ENCODE data around the gene RBM33. TPM values are rescaled to one million over a fixed set of nuclear protein-coding genes. Genes with fewer than 3 reads are reported as not detected.
"Not testable (repeated sequence)": the region's sequence is repeated elsewhere in the genome, so short reads cannot be mapped to it uniquely, and the experiment has no call there.

Gene RBM33, protein sequence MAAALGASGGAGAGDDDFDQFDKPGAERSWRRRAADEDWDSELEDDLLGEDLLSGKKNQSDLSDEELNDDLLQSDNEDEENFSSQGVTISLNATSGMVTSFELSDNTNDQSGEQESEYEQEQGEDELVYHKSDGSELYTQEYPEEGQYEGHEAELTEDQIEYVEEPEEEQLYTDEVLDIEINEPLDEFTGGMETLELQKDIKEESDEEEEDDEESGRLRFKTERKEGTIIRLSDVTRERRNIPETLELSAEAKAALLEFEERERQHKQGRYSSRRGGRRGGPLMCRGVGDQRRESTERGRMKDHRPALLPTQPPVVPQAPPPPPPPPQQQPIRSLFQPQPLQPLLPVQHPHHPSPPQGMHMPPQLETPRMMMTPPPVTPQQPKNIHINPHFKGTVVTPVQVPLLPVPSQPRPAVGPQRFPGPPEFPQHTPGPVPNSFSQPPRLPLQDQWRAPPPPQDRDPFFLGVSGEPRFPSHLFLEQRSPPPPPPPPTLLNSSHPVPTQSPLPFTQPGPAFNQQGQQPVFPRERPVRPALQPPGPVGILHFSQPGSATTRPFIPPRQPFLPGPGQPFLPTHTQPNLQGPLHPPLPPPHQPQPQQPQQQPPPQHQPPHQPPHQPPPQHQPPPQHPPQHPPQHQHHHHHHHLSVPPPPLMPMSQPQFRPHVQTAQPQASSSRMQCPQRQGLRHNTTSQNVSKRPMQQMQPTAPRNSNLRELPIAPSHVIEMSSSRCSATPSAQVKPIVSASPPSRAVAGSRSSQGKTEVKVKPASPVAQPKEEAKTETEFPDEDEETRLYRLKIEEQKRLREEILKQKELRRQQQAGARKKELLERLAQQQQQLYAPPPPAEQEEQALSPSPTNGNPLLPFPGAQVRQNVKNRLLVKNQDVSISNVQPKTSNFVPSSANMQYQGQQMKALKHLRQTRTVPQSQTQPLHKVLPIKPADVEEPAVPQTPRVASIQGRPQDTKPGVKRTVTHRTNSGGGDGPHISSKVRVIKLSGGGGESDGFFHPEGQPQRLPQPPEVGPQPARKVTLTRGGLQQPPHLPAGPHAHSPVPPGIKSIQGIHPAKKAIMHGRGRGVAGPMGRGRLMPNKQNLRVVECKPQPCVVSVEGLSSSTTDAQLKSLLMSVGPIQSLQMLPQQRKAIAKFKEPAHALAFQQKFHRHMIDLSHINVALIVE
- polyA plus RNA-seq (ENCODE audit: insufficient read length), result 44.2 TPM
- long read RNA-seq, donor 1, transcript RBM33-201 (6 exons, 1,404 nt), result major isoform, 6 of 7 reads
- long read RNA-seq, donor 1, partial matches to known transcripts, result 0 of 7 reads
- long read RNA-seq, donor 1, other reads (novel, unspliced or antisense), result 0 of 7 reads
- long read RNA-seq, donor 2, partial matches to known transcripts, result 0 of 2 reads
- long read RNA-seq, donor 2, other reads (novel, unspliced or antisense), result 0 of 2 reads
- long read RNA-seq, donor 3, transcript RBM33-201 (6 exons, 1,404 nt), result major isoform, 6 of 11 reads
- long read RNA-seq, donor 3, partial matches to known transcripts, result 5 of 11 reads
- long read RNA-seq, donor 3, other reads (novel, unspliced or antisense), result 0 of 11 reads
- long read RNA-seq, donor 4, partial matches to known transcripts, result 0 of 1 reads
- long read RNA-seq, donor 4, other reads (novel, unspliced or antisense), result 0 of 1 reads
- long read RNA-seq, donor 5, partial matches to known transcripts, result 0 of 1 reads
- long read RNA-seq, donor 5, other reads (novel, unspliced or antisense), result 0 of 1 reads
- long read RNA-seq, donor 6, partial matches to known transcripts, result 0 of 3 reads
- long read RNA-seq, donor 6, other reads (novel, unspliced or antisense), result 0 of 3 reads
- long read RNA-seq, donor 7, partial matches to known transcripts, result 0 of 6 reads
- long read RNA-seq, donor 7, other reads (novel, unspliced or antisense), result 0 of 6 reads
- long read RNA-seq, donor 8, partial matches to known transcripts, result 0 of 4 reads
- long read RNA-seq, donor 8, other reads (novel, unspliced or antisense), result 0 of 4 reads

DNA sequence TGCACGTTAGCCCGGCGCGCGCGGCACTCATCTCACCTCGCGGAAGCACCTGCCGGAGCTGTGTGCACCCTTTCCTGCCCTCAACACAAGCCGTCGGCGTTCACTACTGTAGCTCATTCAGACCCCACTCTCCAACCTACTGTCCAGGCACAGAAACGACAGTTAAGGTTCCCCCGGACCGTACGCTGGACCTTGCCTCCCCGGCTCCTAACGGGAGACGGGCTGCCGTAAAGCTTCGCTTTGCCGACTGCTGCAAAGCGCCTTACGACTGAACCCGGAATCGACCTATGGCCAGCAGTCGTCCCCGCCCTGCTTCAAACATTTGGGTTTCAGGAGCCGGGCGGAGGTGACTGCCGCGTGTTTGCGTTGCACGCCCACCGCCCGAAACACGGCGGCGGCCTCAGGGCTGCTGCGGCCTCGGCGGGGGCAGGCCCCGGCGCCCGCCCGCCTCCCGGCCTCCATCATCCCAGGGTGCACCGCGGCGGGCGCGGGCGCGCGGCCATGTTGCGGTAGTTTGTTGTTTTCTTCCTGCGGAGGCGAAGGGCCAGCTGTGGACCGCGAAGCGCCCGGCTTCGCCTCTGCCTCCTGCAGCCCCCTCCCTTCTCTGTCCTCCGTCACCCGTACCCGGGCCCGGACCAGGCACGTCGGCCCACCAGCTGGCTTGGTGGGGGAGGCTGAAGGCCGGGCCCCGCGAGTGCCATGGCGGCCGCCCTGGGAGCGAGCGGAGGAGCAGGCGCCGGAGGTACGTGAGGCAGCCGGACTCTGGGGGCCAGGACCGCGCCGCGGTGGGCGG lies at the start of gene RBM33:
Gene RBM33 (plus strand): TSS at position 484 of the 793 bp plus-strand sequence. CDS start 216 bp downstream, at position 700.
- DNase-seq, result peak; percentile 84

DNA sequence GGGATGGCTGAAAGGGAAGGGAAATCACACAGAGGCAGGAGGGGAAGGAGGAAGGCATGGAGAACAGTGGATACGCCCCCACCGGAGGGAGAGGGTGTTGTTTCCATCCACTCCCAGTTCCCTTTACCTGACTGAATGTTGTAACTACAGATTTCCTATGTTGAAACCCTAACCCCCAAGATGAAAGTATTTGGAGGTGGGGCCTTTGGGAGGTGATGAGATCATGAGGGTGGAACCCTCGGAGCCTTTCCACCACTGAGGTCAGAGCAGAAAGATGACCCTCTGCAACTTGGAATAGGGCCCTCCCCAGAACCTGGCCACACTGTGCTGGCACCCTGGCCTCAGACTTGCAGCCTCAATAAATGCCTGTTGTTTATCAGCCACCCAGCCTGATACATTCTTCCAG lies 49.5 kb upstream of the RBM33 start:
- DNase-seq, result no peak

- DNase-seq, result no peak
These were observed 46.7 kb upstream of the RBM33 start for GRCh38 chr7:155597753-155598140.

- DNase-seq, result peak; percentile 72
These were observed 45.7 kb upstream of the RBM33 start for GRCh38 chr7:155598810-155599210.

GRCh38 chr7:155602156-155602555 lies 42.3 kb upstream of the RBM33 start:
- DNase-seq, result no peak

DNA sequence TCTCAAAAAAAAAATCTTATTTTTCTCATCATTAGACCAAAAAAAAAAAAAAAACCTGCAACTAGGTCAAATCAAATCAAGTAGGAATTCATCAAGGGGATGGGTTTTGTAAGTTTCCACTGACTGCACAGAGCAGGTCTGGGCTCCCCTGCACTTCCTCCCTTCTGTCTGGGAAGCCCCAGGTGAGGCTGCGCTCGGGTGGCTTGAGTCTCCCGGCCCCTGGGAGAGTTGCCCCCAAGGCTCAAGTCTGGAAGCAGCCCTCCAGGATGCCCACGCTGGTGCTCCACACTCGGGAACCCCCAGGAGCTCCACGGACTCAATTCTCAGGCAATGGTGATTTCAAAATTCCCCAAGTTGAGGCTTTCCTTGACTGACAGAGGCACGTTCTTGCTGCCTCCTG lies 41.7 kb upstream of the RBM33 start:
- DNase-seq, result no peak

GRCh38 chr7:155603205-155603857 lies 41.1 kb upstream of the RBM33 start:
- DNase-seq, result no peak

GRCh38 chr7:155603858-155604503 lies 40.5 kb upstream of the RBM33 start:
- DNase-seq, result no peak

GRCh38 chr7:155604504-155604997 lies 39.9 kb upstream of the RBM33 start:
- DNase-seq, result no peak

GRCh38 chr7:155609185-155609584 lies 35.3 kb upstream of the RBM33 start:
- no peak for DNase-seq

GRCh38 chr7:155610633-155611193 lies 33.7 kb upstream of the RBM33 start:
- DNase-seq, result no peak

GRCh38 chr7:155611808-155612447 lies 32.5 kb upstream of the RBM33 start:
- no peak for DNase-seq

DNA sequence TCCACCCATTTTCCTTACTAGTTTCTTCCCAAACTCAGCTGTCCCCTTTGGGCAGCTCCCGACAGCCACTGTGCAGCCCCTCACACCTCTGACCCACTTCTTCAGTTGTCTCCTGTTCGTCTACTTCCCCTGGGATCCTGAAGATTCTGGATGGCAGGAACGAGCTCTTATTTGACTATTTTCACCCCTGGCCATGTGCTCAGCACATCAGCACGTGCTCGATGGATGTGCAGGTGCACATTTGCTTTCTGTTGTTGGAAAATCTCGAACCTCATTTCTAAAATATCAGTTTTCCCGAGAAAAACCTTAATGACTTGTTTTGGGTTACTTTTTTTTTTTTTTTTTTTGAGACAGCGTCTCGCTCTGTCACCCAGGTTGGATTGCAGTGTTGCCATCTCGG lies 31.8 kb upstream of the RBM33 start:
- no peak for DNase-seq

- not testable (repeated sequence) for DNase-seq
These were observed 29.4 kb upstream of the RBM33 start for GRCh38 chr7:155615085-155615484.

DNA sequence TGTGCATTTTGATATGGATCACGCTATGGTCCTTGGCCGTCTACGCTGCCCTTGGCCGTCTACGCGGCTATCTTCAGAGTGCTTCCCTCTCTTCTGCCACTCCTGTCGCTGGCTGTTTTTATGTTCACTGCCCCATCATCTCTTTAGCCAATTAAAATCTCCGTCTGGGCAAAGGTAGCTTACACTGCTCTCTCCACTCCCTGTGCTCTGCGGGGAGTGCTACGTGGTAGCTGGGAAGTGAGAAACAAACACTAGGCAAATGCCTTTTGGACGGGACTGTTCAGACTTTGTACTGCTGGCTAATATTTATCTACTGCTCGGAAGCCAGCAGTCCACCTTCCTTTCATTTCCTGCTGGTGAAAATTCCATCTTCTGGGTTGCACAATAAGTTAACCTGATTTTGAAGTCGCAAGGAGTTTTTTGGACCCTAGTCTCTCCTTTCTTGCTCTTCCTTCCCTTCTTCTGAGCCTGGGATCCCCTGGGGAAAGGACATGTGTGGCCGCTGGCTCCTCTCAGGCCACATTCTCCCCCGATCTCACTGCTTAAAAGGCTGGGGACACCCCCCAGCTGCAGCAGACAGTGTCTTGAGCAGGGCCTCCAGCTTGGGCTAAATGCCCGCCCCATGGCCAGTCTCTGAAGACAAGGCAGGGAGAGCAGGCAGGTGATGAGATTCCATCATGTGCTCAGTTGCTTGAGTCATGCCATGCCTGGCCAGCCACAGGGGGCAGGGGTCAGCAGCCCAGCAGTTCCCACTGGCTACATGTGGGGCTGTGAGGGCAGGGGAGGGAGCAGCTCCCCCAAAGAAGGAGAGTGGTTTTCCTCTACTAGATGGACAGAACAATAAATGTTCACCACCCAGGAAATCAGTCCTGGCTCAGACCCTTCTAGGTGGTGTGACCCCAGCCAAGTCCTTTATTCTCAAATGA lies 25.5 kb upstream of the RBM33 start:
- no peak for DNase-seq

DNA sequence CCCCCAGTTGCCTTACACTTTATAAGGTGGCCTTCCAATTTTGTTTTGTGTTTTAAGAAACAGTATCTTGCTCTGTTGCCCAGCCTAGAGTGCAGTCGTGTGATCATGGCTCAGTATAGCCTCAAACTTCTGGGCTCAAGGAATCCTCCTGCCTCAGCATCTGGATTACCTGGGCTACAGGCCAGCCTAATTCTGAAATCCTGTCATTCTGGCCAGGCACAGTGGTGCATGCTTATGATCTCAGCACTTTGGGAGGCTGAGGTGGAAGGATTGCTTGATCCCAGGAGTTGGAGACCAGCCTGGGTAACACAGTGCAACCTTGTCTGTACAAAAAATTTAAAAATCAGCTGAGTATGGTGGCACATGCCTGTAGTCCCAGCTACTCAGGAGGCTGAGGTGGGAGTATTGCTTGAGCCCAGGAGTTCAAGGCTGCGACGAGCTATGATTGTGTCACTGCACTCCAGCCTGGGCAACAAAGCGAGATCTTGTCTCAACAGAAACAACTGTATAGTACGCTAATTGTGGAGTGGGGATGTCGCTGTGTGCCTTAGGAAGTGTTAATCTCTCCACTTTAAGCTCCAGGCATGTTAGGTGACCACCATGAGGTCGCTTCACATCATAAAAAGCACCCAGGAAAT lies 24.7 kb upstream of the RBM33 start:
- DNase-seq, result no peak

All from left kidney (tissue), 8 donors.